HG02852 (cell line): Measurements from ENCODE around the gene FST.

ENCODE experiments used
- ATAC-seq: cut with Tn5 transposase; IDR thresholded peaks from one replicate; pipeline ENCODE4 v1.9.1; 2021; ENCODE audit warnings: mild to moderate bottlenecking, moderate library complexity; ENCODE audit not compliant: unreplicated experiment

FST gene, protein sequence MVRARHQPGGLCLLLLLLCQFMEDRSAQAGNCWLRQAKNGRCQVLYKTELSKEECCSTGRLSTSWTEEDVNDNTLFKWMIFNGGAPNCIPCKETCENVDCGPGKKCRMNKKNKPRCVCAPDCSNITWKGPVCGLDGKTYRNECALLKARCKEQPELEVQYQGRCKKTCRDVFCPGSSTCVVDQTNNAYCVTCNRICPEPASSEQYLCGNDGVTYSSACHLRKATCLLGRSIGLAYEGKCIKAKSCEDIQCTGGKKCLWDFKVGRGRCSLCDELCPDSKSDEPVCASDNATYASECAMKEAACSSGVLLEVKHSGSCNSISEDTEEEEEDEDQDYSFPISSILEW

DNA sequence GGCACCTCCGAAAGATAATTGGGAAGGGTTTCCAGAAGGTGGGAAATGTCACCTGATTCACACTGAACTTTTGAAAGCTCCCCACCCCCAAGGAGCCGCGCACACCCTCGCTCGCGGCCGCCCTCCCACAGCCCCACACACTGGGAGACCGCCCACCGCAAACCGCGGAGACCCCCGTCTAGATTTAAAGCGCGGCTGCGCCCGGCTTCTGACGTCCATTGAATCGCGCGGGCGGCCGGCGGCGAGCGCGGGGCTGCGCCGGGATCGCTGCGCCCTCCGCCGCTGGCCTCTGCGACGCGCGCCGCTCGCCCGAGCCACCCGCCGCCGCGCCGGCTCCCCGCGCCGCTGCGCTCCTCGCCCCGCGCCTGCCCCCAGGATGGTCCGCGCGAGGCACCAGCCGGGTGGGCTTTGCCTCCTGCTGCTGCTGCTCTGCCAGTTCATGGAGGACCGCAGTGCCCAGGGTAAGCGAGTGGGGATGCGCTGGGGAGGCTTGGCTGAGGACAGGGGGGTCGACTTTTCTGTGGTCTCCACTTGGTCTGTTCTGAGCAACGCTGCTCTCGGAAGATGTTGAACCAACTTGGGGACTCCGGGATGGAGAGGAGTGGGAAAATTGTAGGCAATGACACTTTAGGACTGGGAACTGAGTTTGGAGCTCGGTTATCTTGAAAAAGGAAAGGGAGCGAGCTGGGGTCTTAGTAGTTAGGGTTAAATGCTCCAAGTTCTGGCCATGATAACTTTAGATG is at the start of gene FST:
TSS of gene FST (plus strand) at position 214 of the 743 bp plus-strand sequence. CDS start at position 377, 163 bp downstream.
- ATAC-seq, result no peak

DNA sequence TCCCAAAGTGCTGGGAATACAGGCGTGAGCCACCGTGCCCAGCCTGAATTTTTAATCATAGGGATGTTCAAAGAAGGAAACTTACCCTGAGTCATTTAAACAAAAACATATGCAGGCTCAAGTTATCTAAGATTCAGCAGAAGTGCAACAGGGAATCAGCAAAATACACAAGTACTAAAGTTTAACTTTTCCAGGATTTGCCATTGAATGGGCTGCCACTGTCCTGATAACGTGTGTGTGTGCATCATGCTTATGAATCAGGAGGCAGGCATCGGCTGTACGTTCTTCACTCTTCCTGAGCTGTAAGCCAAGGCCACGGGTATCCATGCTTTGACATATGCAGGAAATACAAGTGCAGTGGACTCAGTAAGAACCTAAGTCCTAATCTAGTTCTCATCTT is 48.8 kb upstream of the FST start:
- no peak for ATAC-seq

DNA sequence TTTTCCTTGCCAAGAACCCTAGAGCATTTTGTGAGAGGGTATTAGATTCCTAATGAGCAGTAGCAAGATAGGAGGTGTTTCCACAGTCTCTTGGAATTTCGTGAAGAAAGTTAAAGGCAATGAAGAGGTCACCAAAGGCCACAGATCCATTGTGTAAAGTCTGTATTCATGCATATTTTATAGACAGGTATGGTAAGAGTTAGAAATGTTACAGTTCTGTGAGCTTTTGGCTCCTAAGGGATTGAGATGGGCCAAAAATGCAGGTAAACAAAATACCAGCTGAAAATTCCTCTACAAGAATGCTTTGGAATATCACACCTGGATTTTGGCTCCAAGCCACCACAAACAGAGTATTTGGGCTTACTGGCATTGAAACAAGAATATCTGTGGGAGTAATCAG is 47.4 kb upstream of the FST start:
- ATAC-seq, result no peak

DNA sequence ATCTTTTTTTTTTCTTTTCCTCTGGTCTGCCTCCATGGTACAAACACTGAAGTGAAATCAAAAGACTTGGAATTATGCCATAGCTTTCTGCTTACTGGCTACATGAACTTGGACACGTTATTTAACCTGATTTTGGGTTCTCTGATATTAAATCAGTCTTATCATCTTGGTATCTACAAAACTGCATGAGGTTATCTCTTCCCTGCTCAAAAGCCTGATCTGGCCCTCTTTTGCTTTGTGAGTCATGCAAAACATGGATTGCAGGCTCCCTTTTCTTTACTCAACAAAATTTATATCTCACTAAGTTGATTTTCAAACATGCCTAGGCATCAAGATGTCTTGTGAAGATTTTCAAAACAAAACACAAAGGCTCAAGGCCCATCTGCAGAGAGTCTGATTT is 45.9 kb upstream of the FST start:
- ATAC-seq, result no peak

DNA sequence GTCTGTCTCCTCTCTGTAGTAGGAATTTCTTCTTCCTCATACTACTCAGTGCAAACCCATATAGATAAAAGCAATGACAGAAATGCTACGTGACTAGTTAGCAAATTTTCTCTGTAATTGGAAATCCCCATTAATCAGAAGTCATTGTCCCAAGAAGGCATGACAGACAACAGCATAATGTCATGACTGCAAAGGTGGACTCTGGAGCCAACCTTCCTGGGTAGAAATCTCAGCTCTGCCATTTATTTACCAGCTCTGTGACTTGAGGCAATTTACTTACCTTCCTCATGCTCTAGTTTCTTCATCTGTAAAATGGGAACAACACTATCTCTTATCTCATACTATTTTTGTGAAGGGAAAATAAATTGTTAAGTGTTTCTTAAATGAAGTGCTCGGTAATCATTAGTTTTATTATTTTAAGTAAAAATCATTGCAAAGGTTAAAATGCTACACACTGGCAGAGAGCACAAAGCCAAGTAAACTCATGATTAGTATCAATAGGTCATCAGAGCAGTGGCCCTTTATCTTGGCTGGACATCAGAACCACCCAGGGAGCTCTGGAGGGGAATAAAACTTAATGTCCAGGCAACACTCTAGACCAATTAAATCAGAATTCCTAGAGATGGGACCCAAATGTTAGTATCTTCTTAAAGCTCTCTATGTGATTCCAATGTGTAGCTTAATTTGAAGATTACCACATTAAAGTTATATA is 43.8 kb upstream of the FST start:
- no peak for ATAC-seq

DNA sequence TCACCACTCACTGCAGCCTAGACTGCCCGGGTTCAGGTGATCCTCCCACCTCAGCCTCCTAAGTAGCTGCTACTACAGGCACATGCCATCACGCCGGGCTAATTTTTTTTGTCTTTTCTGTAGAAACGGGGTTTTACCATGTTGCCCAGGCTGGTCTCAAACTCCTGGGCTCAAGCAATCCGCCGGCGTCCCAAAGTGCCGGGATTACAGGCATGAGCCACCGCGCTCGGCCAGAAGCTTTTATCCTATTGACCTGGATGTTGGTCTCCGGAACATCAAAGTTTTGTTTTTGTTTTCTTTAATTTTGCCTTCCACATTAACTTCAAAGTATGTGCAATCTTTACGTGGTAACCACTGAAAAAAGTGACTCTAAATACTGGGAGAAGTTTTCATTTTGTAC is 42.4 kb upstream of the FST start:
- no peak for ATAC-seq

DNA sequence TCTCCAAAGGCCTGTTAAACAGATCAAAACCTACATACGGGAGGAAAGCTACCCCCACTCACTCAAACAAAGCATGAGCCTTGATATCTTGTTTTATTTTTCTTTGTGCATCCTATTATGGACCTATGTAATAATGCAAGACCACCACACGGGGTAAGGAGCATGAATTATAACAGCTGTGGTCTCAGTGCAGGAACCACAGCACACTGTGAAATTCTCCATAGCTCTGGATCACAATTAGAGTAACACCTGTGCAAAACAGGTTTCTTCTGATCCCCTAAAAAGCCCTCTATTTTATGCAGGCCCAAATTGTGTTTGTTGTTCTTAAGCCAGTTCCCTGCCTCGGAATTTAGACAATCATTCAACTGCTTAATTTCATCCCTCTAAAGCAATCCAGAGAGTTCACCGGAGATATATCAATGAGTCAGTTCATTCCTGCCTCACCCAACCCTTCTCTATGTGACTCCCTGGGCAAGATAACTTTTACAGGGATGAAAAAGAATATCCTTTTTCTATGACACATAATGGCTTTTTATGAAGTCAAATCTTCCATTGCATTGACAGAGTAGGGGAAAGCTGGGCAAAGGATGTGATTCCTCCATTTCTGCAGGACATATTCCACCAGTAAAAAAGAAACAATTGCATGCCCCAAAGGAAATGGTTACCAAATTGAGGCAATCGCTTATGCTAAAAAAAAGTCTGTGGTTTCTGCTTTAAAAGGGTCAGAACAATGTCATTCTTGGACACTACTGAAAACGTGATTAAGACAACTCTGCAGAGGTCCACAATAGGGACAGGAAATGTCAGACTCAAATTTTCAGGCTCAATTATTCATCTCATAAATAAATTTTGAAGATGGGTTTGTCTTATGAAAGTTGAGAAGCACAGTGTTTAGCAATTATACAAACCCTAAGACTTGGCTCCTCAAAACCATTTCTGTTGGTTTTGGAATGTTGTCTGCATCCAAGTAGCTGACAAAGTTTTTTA is 41.6 kb upstream of the FST start:
- no peak for ATAC-seq

DNA sequence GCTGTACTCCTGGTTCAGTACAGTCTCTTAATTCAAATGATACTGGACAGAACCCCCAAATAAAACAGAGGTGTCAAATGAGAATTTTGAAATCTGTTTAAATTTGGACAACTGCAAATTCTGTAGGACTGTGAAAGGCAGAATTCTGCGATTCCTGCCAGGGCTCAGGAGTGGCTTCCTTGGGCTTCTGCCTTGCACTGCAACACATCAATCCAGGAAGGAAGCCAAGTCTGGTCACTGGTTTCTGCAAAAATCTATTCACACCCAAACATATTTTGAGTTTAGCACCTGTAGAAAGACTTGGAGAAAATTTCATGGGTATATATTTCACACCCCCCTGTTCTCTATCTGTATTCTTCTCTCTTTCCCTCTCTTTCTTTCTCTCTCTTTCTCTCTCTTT is 37.5 kb upstream of the FST start:
- ATAC-seq, result no peak

DNA sequence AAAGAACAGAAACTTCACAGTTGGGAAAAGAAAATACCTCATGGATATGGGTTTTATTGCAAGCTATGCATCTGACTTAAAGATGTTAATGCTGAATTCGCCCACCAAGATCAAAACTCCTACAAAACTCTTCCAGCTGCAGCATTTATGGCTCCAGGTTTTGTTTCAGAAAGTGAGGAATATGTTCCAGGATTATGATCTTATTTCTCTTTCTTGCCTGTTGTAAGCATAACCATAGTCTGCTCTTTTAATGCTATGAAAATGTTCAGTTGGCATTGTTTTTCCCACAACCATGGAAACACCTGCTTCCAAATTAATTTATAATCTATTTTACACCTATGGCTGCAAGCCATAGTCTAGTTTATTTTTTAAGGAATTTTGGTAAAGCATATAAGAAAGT is 34.9 kb upstream of the FST start:
- no peak for ATAC-seq

DNA sequence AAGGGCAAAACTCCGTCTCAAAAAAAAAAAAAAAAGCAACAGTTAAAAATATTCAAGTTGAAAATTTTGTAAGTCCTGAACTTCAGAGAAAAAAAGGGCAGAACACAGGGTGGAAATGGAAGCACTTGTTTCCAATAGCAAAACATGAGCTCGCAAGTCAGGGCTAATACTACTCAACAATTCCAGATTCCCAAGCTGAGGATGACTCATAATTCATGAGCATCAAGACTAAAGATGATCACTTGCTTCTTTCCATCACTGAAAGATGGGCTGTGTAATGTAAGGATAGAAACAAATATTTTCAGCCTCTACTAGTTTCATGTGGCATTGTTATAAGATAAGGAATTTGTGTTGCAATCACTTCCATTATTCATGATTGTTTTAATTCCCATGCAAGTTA is 33.5 kb upstream of the FST start:
- ATAC-seq, result no peak

DNA sequence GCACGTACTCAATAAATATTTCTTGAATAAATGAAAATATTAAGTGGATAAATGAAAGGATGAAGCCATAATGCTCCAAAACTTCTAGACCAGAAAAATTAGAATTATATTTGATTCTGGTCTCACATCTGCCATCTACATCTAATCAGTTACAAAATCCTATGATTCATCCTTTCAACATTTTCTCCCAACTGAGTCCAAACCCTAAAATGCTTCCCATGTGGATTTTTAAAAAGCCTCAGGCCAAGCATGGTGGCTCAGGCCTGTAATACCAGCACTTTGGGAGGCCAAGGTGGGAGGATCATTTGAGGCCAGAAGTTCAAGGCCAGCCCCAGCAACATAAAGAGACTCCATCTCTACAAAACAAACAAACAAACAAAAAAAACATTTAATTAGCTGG is 31.6 kb upstream of the FST start:
- ATAC-seq, result no peak

DNA sequence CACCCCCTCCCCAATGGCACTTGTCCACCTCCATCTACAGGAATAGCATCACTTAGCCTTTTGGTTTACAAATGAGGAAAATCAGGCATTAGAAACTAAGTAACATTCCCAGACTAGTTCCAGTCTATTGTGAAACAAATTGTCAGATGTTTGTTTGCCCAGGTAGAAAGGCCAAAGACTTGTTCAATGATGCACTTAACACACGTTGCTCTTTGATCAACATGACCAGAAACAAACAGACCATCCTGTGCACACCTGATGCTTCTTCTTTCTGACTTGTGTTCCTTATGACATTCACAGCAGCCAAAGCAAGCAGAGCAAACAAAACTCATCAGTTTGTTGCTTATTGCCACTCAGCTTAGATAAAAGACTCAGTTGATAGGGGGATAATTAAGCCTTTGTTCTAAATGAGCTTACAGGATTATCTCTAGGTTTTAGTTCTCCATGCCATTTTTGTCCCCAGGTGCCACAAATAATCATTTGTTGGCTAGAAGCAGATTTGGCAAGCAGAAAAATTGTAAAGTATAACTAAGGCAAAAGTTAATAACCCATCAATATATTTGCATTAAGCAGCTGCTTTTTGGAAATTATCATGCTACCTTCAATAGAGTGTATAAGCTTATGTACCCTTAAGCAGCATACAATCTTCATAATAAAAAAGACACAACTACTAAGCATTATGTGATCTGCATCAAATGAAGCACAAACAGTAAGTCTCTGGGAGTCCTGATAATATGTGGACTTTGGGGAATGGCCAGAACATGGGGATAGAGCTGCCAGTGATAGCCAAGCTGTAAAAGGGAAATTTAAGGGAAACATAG is 26.3 kb upstream of the FST start:
- no peak for ATAC-seq

DNA sequence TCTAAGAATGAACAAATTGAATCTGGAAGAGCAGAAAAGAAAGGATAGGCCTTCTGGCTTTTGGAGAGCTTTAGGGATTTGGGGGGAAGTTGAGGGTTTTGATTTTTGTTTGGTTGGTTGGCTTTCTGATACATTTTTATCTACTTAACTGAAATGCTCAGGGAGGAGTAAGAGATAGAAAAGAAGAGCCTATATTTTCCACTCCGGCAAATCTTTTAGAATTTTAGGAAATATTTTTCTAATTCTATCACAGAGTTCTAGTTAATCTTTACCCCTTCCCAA is 25.8 kb upstream of the FST start:
- no peak for ATAC-seq

DNA sequence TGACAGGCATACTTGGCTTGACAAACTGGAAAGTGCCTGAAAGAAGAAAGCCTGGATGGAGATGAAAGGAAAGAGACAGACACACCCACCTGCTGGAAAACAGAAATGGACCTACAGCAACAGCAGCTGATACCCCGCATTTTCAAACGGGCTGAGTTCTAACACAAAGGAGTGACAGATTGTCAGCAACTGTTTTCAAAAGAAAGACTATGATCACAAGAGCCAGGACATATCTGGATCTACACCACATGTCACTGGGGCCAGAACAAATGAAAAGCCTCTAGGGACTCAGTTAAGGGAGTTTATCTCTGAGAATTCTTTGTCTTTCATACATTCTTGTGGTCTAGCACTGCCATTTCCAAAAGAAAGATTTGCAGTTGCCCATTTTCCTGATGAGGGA is 24.1 kb upstream of the FST start:
- ATAC-seq, result no peak

DNA sequence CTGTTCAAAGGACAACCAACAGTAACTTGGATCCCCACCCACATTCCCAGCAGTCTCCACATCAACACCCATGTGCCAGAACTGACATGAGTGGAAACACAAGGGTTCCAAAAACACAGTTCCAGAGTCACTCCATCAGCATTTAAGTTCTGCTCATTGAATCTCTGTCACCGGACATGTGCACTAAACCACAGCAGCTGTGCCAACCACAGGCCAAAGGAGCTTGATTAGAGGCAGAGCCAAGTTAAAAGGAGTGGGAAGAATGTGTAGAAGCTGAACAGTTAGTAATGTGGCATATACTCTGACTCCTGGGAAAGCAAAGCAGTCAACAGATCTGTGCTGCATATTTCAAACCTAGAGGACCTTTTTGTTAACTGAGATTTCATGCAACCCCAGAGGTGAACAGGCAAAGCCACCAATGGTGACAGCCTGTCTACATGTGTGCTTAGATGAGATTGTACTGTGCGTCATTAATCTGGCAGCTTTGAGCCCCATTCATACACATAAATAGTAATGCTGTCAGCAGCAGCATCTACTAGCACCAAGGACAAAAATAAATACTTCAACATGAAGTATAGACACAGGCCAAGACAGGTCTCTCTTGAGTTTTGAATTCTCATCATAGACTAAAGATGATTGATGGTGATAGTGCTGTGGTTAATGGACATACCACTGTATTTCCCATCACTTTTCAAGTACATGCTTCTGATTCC is 16.4 kb upstream of the FST start:
- no peak for ATAC-seq

DNA sequence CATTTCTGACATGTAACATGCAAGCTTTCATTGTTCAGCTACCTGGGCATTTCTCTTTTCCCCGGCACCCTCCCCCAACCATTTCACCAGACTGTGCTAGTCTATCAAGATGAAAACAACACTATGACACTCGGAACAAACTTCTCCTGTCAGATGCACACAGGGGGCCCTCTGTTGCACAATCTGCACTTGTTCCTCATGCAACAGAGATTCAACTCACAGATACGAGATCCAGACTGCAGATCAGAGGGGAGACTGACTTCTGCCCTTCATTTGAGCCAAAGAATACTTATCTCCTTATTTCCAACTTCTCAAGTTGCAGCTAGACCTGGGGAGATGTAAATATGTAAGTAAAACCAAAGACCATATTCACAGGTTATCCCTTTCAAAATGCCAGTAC is 15.7 kb upstream of the FST start:
- ATAC-seq, result no peak

DNA sequence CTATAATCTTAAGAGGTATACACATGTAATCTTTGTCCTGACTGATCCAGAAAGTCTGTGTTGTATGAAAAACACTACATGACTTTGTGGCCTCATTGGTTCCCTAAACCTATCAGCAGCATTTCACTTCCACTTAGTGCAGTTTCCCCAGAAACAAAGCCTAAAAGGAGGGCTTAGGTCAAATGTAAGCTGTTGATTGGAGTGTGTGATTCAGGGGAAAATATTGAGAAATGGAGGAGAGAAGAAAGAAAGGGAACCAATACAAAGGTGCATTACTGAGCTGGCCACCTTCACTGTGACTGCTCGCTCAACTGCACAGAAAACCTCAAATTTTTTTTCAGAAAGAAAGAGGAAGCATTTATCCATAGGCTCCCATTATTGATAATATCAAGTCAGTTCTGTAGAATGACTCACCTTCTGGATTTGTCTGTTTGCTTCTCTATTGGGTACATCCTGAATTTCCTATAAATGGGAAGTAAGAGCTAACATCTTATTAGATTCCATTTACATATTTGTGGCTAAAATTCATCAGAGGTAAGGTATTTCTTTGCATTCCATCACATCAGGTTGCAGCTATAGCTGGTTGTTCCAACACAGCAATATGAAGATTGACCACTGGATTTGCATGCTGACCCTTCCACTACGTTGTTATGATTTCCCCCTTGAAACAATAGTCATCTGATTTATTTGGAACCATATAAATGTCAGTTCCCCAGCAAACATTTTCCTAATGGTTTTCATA is 10.3 kb upstream of the FST start:
- no peak for ATAC-seq

DNA sequence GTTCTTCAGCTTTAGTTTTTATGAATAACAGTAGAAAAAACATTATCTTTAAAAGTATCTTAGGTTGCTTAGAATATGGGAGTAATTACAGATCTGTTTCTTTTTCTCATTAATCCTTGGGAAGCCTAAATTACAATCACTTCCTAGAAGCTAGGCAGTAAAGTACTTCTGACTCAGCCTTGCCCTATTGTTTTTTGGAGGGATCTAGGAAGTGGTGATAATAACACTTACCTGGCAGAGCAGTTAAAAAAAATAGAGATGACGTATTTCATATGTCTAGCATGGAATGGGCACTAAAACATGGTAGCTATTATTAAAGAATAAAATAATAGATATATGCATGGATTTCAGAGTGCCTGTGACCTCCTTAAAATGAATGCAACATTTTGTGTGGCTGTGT is 8.2 kb upstream of the FST start:
- ATAC-seq, result no peak
